CD4-positive, alpha-beta T cell (primary cell): Measurements from ENCODE around the gene OR56A3. TPM values are rescaled to one million over a fixed set of nuclear protein-coding genes. Genes with fewer than 3 reads are reported as not detected.

ENCODE experiments used
- ATAC-seq: fragments of 200-7000 bp; cut with Tn5 transposase; one replicate; pipeline ENCODE4 v1.10.0; 2022; ENCODE audit warnings: mild to moderate bottlenecking; ENCODE audit not compliant: poor library complexity
- CTCF ChIA-PET: fragments of 350-600 bp; sonication (Branson Sonifier 250); formaldehyde crosslinking; loops from one replicate; lab custom pipeline; 2021; ENCODE audit warnings: antibody characterized with exemption, inconsistent platforms; lab: Charles Lee
- POLR2A ChIA-PET: fragments of 350-600 bp; sonication (Branson Sonifier 250); formaldehyde crosslinking; loops from one replicate; lab custom pipeline; 2021; ENCODE audit warnings: antibody characterized with exemption, inconsistent platforms; lab: Charles Lee
- DNase-seq, 14 experiments: peaks; one replicate each; pipeline ENCODE4 v3.0.0-alpha.2; 2013 to 2020; ENCODE audit warnings: mixed read lengths in 2 of 14
- H3K27ac ChIP-seq, 2 donors: one replicate each; pipeline versions ENCODE4 v1.5.1 to v1.7.0; 2013; ENCODE audit warnings: low read length in 2 of 2, low read depth in 1 of 2, mild to moderate bottlenecking in 1 of 2
- H3K27me3 ChIP-seq, 2 experiments: 1 replicate in 1 of 2; 2 replicates in 1 of 2; pipeline versions ENCODE4 v1.6.1 to v1.7.0; 2013; ENCODE audit warnings: low read length in 2 of 2, control low read depth in 1 of 2, mild to moderate bottlenecking in 1 of 2, moderate library complexity in 1 of 2; ENCODE audit not compliant: insufficient read depth in 2 of 2, control insufficient read depth in 1 of 2
- H3K36me3 ChIP-seq: one replicate; pipeline ENCODE4 v1.6.1; 2013; ENCODE audit warnings: low read length, control low read depth; ENCODE audit not compliant: insufficient read depth
- H3K4me1 ChIP-seq: one replicate; pipeline ENCODE4 v1.6.1; 2013; ENCODE audit warnings: low read length, control low read depth; ENCODE audit not compliant: insufficient read depth
- H3K4me3 ChIP-seq: one replicate; pipeline ENCODE4 v1.5.1; 2013; ENCODE audit warnings: mild to moderate bottlenecking, low read length, moderate library complexity
- H3K9me3 ChIP-seq, 2 experiments: 1 replicate in 1 of 2; 2 replicates in 1 of 2; pipeline versions ENCODE4 v1.6.1 to v1.7.0; 2013; ENCODE audit warnings: low read length in 2 of 2, mild to moderate bottlenecking in 2 of 2, control low read depth in 1 of 2, moderate library complexity in 1 of 2; ENCODE audit not compliant: control insufficient read depth in 1 of 2, insufficient read depth in 1 of 2
- H3K27ac Mint-ChIP-seq: one replicate; pipeline ENCODE4 v1.8.0; 2020; ENCODE audit warnings: mixed read lengths
- H3K27me3 Mint-ChIP-seq: one replicate; pipeline ENCODE4 v1.8.0; 2021; ENCODE audit warnings: mixed read lengths
- H3K36me3 Mint-ChIP-seq: one replicate; pipeline ENCODE4 v1.8.0; 2021; ENCODE audit warnings: low read depth, mixed read lengths
- H3K4me1 Mint-ChIP-seq: one replicate; pipeline ENCODE4 v1.8.0; 2021; ENCODE audit warnings: low read depth, mixed read lengths
- H3K4me3 Mint-ChIP-seq: one replicate; pipeline ENCODE4 v1.8.0; 2020; ENCODE audit warnings: mild to moderate bottlenecking, mixed read lengths
- H3K9me3 Mint-ChIP-seq: one replicate; pipeline ENCODE4 v1.8.0; 2020; ENCODE audit warnings: mixed read lengths
- intact Hi-C, 2 experiments: fragments of 100-400 bp; cut with DNase I in 1 of 2; cut with micrococcal nuclease in 1 of 2; formaldehyde crosslinking; loops; one replicate each; pipeline versions ENCODE4 v1.15.1 to v1.9.0; 2023 to 2025; cut with DNase I, micrococcal nuclease
- total RNA-seq, 174 experiments: library from RNA in 2 of 174; stranded (reverse) in 2 of 174; gene quantifications; one replicate each; pipeline ENCODE4 v1.2.3 and lab custom pipeline; 2021 to 2026
- TF ChIP-seq, protein P1 (sequence below): fragments of 200-600 bp; IDR thresholded peaks from one replicate; pipeline ENCODE4 v1.8.0; 2022; ENCODE audit warnings: antibody characterized with exemption, mild to moderate bottlenecking

OR56A3 gene
- total RNA-seq, 2 experiments from 2014 or later, result not detected

DNA sequence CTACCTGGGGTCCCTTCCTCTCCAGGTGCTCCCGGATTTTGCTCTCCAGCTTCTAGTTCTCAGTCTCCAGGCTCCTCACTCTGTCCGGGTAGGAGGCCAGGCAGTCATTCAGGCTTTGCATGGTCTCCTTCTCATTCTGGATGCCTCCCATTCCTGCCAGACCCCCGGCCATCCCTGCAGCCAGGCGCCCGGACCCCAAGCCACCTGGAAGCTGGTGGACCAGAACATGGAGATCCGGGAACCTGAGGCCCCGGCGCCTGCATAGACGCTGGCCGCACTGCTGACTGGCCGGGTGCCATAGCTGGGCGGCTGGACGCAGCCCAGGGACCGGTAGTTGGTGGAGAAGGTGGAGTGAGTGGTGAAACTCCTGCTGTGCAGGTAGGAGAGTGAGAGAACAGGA lies 52.7 kb downstream of the OR56A3 start:
- CTCF ChIA-PET, result no interaction called here
- TF ChIP-seq, protein P1, sequence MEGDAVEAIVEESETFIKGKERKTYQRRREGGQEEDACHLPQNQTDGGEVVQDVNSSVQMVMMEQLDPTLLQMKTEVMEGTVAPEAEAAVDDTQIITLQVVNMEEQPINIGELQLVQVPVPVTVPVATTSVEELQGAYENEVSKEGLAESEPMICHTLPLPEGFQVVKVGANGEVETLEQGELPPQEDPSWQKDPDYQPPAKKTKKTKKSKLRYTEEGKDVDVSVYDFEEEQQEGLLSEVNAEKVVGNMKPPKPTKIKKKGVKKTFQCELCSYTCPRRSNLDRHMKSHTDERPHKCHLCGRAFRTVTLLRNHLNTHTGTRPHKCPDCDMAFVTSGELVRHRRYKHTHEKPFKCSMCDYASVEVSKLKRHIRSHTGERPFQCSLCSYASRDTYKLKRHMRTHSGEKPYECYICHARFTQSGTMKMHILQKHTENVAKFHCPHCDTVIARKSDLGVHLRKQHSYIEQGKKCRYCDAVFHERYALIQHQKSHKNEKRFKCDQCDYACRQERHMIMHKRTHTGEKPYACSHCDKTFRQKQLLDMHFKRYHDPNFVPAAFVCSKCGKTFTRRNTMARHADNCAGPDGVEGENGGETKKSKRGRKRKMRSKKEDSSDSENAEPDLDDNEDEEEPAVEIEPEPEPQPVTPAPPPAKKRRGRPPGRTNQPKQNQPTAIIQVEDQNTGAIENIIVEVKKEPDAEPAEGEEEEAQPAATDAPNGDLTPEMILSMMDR, result no peak
- H3K4me3 Mint-ChIP-seq, result no peak overlapping the region

More for the DNA sequence above, 52.7 kb downstream of the OR56A3 start:
- Mint-ChIP-seq H3K4me1 (no peaks in the 10 kb centered on the region), H3K36me3 (no peaks in the 10 kb centered on the region), H3K27me3 (peaks cover 13% of the 10 kb centered on the region), H3K9me3 (no peaks in the 10 kb centered on the region), H3K27ac (no peak overlapping the region)
- H3K4me3 ChIP-seq, result no peak overlapping the region
- no peaks in the 10 kb centered on the region for H3K9me3 ChIP-seq
- H3K4me1 ChIP-seq, result no peaks in the 10 kb centered on the region
- H3K27ac ChIP-seq, result no peak overlapping the region
- H3K27me3 ChIP-seq, result peaks cover 0 to 3% of the 10 kb centered on the region in 2 experiments
- intact Hi-C loops, result no loop called here
- DNase-seq, result no peak
- POLR2A ChIA-PET, result no interaction called here
- ATAC-seq, result no peak
- H3K36me3 ChIP-seq, result no peaks in the 10 kb centered on the region

Other genes starting within 250 kb of the OR56A3 start
- gene OR56B1, start 205.8 kb upstream of the OR56A3 start, total RNA-seq, result under 1 TPM; 0.14 to 0.17 TPM
- under 1 TPM; 0.50 to 0.96 TPM for gene OR52N4, start 188.0 kb upstream of the OR56A3 start, total RNA-seq
- gene OR52N5, start 158.9 kb upstream of the OR56A3 start, total RNA-seq, result not detected
- not detected for gene OR52N1, start 151.0 kb upstream of the OR56A3 start, total RNA-seq
- not detected for gene OR52N2, start 133.3 kb upstream of the OR56A3 start, total RNA-seq
- gene OR52E6, start 100.4 kb upstream of the OR56A3 start, total RNA-seq, result not detected
- gene OR52E8, start 84.6 kb upstream of the OR56A3 start, total RNA-seq, result not detected
- not detected for gene OR52E4, start 61.6 kb upstream of the OR56A3 start, total RNA-seq
- not detected for gene OR52E5, start 49.0 kb upstream of the OR56A3 start, total RNA-seq
- gene OR56A5, start 26.2 kb downstream of the OR56A3 start, total RNA-seq, result not detected
- not detected for gene OR52L1, start 44.7 kb downstream of the OR56A3 start, total RNA-seq
- gene OR56A4, start 64.7 kb downstream of the OR56A3 start, total RNA-seq, result not detected
- gene OR56A1, start 88.5 kb downstream of the OR56A3 start, total RNA-seq, result not detected
- not detected for gene OR56B4, start 165.4 kb downstream of the OR56A3 start, total RNA-seq
- not detected for gene OR52B2, start 228.1 kb downstream of the OR56A3 start, total RNA-seq